HepG2 (cell line): ENCODE results near the gene ZCCHC9. TPM values are rescaled to one million over a fixed set of nuclear protein-coding genes. Genes with fewer than 3 reads are reported as not detected.

Source experiments
- CENPX ChIP-seq: sonication (generic); formaldehyde crosslinking; IDR thresholded peaks from 2 replicates; pipeline ENCODE4 v1.9.0; 2021; ENCODE audit warnings: mild to moderate bottlenecking, missing genetic modification reagents, moderate library complexity
- DZIP1 ChIP-seq: sonication (generic); formaldehyde crosslinking; IDR thresholded peaks from 2 replicates; pipeline ENCODE4 v1.5.0; 2020; ENCODE audit warnings: mild to moderate bottlenecking, missing genetic modification reagents
- ERF ChIP-seq: IDR thresholded peaks from 2 replicates; pipeline ENCODE4 v1.6.1; 2018; ENCODE audit warnings: missing biosample characterization, missing genetic modification reagents
- HNRNPK ChIP-seq: fragments of 200-400 bp; formaldehyde crosslinking; IDR thresholded peaks from 2 replicates; pipeline ENCODE4 v1.6.1; 2018; ENCODE audit warnings: low read length, low read depth, moderate library complexity, mild to moderate bottlenecking; ENCODE audit not compliant: poor library complexity, severe bottlenecking
- JARID2 ChIP-seq: sonication (generic); formaldehyde crosslinking; IDR thresholded peaks from 2 replicates; pipeline ENCODE4 v1.8.1; 2023; ENCODE audit warnings: missing genetic modification reagents, inconsistent platforms; ENCODE audit not compliant: insufficient replicate concordance
- KLF9 ChIP-seq: IDR thresholded peaks from 2 replicates; pipeline ENCODE4 v1.6.1; 2016; ENCODE audit warnings: low read depth
- PBX2 ChIP-seq: IDR thresholded peaks from 2 replicates; pipeline ENCODE4 v1.6.1; 2016; ENCODE audit warnings: control low read depth
- THAP11 ChIP-seq: IDR thresholded peaks from 2 replicates; pipeline ENCODE4 v1.6.1; 2016; ENCODE audit warnings: missing biosample characterization, missing genetic modification reagents
- ZFP36L2 ChIP-seq: sonication (generic); formaldehyde crosslinking; IDR thresholded peaks from 2 replicates; pipeline ENCODE4 v1.4.0; 2020; ENCODE audit warnings: missing genetic modification reagents
- ZFP62 ChIP-seq: sonication (generic); formaldehyde crosslinking; IDR thresholded peaks from 2 replicates; pipeline ENCODE4 v1.4.0; 2020; ENCODE audit warnings: missing genetic modification reagents
- ZNF138 ChIP-seq: sonication (generic); formaldehyde crosslinking; IDR thresholded peaks from 2 replicates; pipeline ENCODE4 v1.5.0; 2020; ENCODE audit warnings: mild to moderate bottlenecking, low read depth, missing genetic modification reagents
- ZNF276 ChIP-seq: sonication (generic); formaldehyde crosslinking; IDR thresholded peaks from 2 replicates; pipeline ENCODE4 v1.4.0; 2020; ENCODE audit warnings: mild to moderate bottlenecking, low read depth, missing genetic modification reagents
- ZNF543 ChIP-seq: sonication (generic); formaldehyde crosslinking; IDR thresholded peaks from 2 replicates; pipeline ENCODE4 v1.4.0; 2020; ENCODE audit warnings: mild to moderate bottlenecking, missing genetic modification reagents
- ZNF546 ChIP-seq: sonication (generic); formaldehyde crosslinking; conservative IDR thresholded peaks from 2 replicates; pipeline ENCODE4 v1.8.1; 2023; ENCODE audit warnings: mild to moderate bottlenecking, missing genetic modification reagents
- ZNF550 ChIP-seq: sonication (generic); formaldehyde crosslinking; IDR thresholded peaks from 2 replicates; pipeline ENCODE4 v1.4.0; 2020; ENCODE audit warnings: mild to moderate bottlenecking, missing genetic modification reagents, borderline replicate concordance
- ZNF574 ChIP-seq: sonication (generic); formaldehyde crosslinking; IDR thresholded peaks from 2 replicates; pipeline ENCODE4 v1.4.0; 2020; ENCODE audit warnings: missing genetic modification reagents
- ZNF678 ChIP-seq: sonication (generic); formaldehyde crosslinking; IDR thresholded peaks from 2 replicates; pipeline ENCODE4 v1.4.0; 2020; ENCODE audit warnings: mild to moderate bottlenecking, missing genetic modification reagents
- ZNF800 ChIP-seq: sonication (generic); formaldehyde crosslinking; IDR thresholded peaks from 2 replicates; pipeline ENCODE4 v1.4.0; 2020; ENCODE audit warnings: missing genetic modification reagents
- ZSCAN9 ChIP-seq: IDR thresholded peaks from 2 replicates; pipeline ENCODE4 v1.6.1; 2016; ENCODE audit warnings: borderline replicate concordance
- polyA plus RNA-seq, 8 experiments: library from polyadenylated mRNA; depleted of rRNA in 3 of 8; stranded (reverse) in 7 of 8; unstranded in 1 of 8; fragments of >200 nt; fragmentation: Illumina TruSeq in 4 of 8; extraction: Trizol in 4 of 8; gene quantifications; 2 replicates each; pipeline versions ENCODE4 v1.2.1 to v1.2.3, GENCODE V29; 2011 to 2016; ENCODE audit warnings: low read depth in 4 of 8, missing spikeins in 1 of 8, mixed read lengths in 1 of 8; ENCODE audit not compliant: insufficient read depth in 1 of 8
- total RNA-seq, 5 experiments: library from RNA; depleted of rRNA; stranded (reverse); fragments of >200 nt; fragmentation: Illumina TruSeq; extraction: Trizol; gene quantifications; 2 replicates each; pipeline ENCODE4 v1.2.3, GENCODE V29; 2016; ENCODE audit warnings: low read depth in 1 of 5

ZCCHC9 gene
- total and polyA plus RNA-seq, 2 of the 13 experiments (the other 11 are each of a cell fraction or from before 2014, with no cell fraction given) = 28.7 to 52.5 TPM

- TF ChIP-seq PBX2 (CRISPR knock-in tag) = no peak
- peak; percentile 99 for TF ChIP-seq ZNF574 (CRISPR knock-in tag)
- TF ChIP-seq KLF9 = no peak
- TF ChIP-seq DZIP1 (CRISPR knock-in tag) = peak; percentile 78; the same call in 1 of the 2 replicates
- TF ChIP-seq JARID2 (CRISPR knock-in tag) = no peak
- TF ChIP-seq ZNF800 = peak; percentile 78
- TF ChIP-seq ERF = peak; percentile 91
- TF ChIP-seq CENPX = no peak
- no peak; the same call in 1 of the 2 replicates for TF ChIP-seq ZNF543 (CRISPR knock-in tag)
- TF ChIP-seq ZNF550 (CRISPR knock-in tag) = no peak
- TF ChIP-seq ZNF546 = peak; percentile 60; the same call in 1 of the 2 replicates
- TF ChIP-seq ZNF678 (CRISPR knock-in tag) = no peak
- TF ChIP-seq ZNF138 = no peak
- peak; percentile 93 for TF ChIP-seq THAP11 (CRISPR knock-in tag)
- TF ChIP-seq ZFP36L2 (CRISPR knock-in tag) = no peak
- peak; percentile 47; the same call in 1 of the 2 replicates for TF ChIP-seq ZSCAN9 (CRISPR knock-in tag)
- TF ChIP-seq HNRNPK = no peak
- TF ChIP-seq ZNF276 (CRISPR knock-in tag) = peak; percentile 70; the same call in 1 of the 2 replicates
- no peak for TF ChIP-seq ZFP62 (CRISPR knock-in tag)
Measured at GRCh38 chr5:81301271-81302015, at the start of gene ZCCHC9 (continued).
